Psoas muscle (tissue), 8 donors: ENCODE measurements around the gene GABRB1. TPM values are rescaled to one million over a fixed set of nuclear protein-coding genes. Genes with fewer than 3 reads are reported as not detected.

Experiments used
- ATAC-seq, 4 donors: fragments of 200-7000 bp; cut with Tn5 transposase; one replicate each; pipeline ENCODE4 v1.9.1; 2020; ENCODE audit warnings: moderate library complexity in 3 of 4, mild to moderate bottlenecking in 2 of 4
- DNase-seq, 2 donors: peaks; one replicate each; pipeline ENCODE4 v3.0.0-alpha.2; 2020
- H3K27ac ChIP-seq: fragments of 200-600 bp; one replicate; pipeline ENCODE4 v1.8.0; 2022
- H3K27me3 ChIP-seq, 3 donors: fragments of 200-600 bp in 1 of 3; one replicate each; pipeline versions ENCODE4 v1.6.1 to v1.8.0; 2013 to 2022; ENCODE audit warnings: low read length in 2 of 3, mild to moderate bottlenecking in 2 of 3, moderate library complexity in 1 of 3; ENCODE audit not compliant: insufficient read depth in 3 of 3
- H3K36me3 ChIP-seq, 2 donors: fragments of 200-600 bp in 1 of 2; one replicate each; pipeline versions ENCODE4 v1.6.1 to v1.8.0; 2013 to 2022; ENCODE audit warnings: low read depth in 1 of 2, mild to moderate bottlenecking in 1 of 2, moderate library complexity in 1 of 2; ENCODE audit not compliant: insufficient read depth in 1 of 2
- H3K4me1 ChIP-seq: fragments of 200-600 bp; one replicate; pipeline ENCODE4 v1.8.0; 2022
- H3K4me3 ChIP-seq: fragments of 200-600 bp; one replicate; pipeline ENCODE4 v1.8.0; 2022; ENCODE audit warnings: mild to moderate bottlenecking
- H3K9me3 ChIP-seq: fragments of 200-600 bp; one replicate; pipeline ENCODE4 v1.8.0; 2022
- WGBS, 3 donors: extraction: QIAGEN DNeasy Blood & Tissue Kit; methylation state at CpG; one replicate each; pipeline versions ENCODE4 v1.1.6 to v1.1.7; 2013; 5-methylcytosine and 5-hydroxymethylcytosine counted together
- intact Hi-C, 2 donors: fragments of 100-400 bp; cut with DNase I; formaldehyde crosslinking; loops; one replicate each; pipeline versions ENCODE4 v1.11.0 to v1.14.2; 2022
- polyA plus RNA-seq, 3 donors: library from polyadenylated mRNA; stranded (reverse); fragments of 200-250 nt; gene quantifications; one replicate each; pipeline ENCODE4 v1.2.3, GENCODE V29; 2013
- total RNA-seq, 4 donors: library from RNA; stranded (reverse); fragmentation: NEBNext Ultra II Directional in 2 of 4; extraction: Animal tissue kit (Norgen Biotek cat#: 25700) in 2 of 4; gene quantifications; one replicate each; pipeline versions ENCODE4 v1.2.1 to v1.2.4, GENCODE V29; 2021 to 2023
- TF ChIP-seq, protein P1 (sequence below): fragments of 200-600 bp; IDR thresholded peaks from one replicate; pipeline ENCODE4 v1.8.0; 2022; ENCODE audit warnings: antibody characterized with exemption
- donor health status: healthy with polysubstance abuse.
- donor health status: DM: no; HTN: no; CAD: no; lungs with moderate emphysema.
- donor health status: Bipolar disorder and iron deficiency.
- donor health status: healthy.
- donor health status: DM: yes; HTN: yes; CAD: no.
- donor health status: DM: no; HTN: no; CAD: no.
- donor health status: DM: no; HTN: no; CAD: no.
- donor health status: DM: yes; HTN: yes; CAD: no.

GABRB1 gene
- total and polyA plus RNA-seq, 7 donors, result not detected

DNA sequence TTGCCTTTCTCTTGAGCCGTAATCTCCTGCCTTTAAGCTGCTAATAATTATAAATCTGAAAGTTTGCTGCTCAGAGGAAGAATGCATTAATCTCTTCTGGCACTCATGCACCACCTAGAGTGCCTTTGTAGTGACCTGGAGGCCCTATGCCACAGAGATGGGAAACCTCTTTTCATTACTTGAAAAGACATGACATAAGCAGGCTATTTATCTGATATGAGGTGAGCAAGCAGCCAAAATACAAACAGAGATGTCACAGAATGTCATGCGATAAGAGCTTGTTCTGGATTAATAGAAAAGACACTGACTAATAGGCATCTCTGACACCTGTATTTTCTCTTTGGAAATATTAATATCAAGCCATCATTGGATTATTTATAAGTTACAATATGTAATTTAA, 42.3 kb downstream of the GABRB1 start:
- intact Hi-C loops, result no loop called here
- Histone ChIP-seq H3K27ac (no peak overlapping the region), H3K4me1 (no peaks in the 10 kb centered on the region), H3K4me3 (no peak overlapping the region), H3K36me3 (no peaks in the 10 kb centered on the region), H3K27me3 (no peaks in the 10 kb centered on the region), H3K9me3 (no peaks in the 10 kb centered on the region)
- TF ChIP-seq, protein P1, sequence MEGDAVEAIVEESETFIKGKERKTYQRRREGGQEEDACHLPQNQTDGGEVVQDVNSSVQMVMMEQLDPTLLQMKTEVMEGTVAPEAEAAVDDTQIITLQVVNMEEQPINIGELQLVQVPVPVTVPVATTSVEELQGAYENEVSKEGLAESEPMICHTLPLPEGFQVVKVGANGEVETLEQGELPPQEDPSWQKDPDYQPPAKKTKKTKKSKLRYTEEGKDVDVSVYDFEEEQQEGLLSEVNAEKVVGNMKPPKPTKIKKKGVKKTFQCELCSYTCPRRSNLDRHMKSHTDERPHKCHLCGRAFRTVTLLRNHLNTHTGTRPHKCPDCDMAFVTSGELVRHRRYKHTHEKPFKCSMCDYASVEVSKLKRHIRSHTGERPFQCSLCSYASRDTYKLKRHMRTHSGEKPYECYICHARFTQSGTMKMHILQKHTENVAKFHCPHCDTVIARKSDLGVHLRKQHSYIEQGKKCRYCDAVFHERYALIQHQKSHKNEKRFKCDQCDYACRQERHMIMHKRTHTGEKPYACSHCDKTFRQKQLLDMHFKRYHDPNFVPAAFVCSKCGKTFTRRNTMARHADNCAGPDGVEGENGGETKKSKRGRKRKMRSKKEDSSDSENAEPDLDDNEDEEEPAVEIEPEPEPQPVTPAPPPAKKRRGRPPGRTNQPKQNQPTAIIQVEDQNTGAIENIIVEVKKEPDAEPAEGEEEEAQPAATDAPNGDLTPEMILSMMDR, result no peak
- no peak for ATAC-seq
- DNase-seq, result no peak
- 84 to 90% (median 86%) methylated on average over 2 of the region's 2 CpGs for WGBS, 3 donors

DNA sequence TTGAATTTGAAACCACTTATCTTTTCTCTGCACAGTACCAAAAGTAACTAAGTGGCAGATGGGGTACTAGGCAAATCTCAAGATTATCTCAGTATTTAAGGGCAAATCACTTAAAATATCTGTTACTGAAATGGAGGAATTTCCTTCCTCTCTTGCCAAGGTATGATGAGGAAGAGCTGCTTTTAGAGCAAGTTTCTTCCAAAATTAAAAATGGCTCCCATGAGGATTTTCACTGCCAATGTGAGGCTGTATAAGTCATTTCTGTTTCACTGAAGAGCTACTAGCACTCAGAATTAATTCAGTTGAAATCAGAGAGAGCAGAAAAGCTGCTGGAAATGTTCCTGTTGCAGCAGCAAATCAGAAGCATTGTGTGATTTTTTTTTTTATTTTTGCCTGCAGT, 43.4 kb downstream of the GABRB1 start:
- H3K4me3 ChIP-seq, result no peak overlapping the region
- H3K27ac ChIP-seq, result no peak overlapping the region
- no peak for ATAC-seq
- TF ChIP-seq, protein P1, result no peak
- intact Hi-C loops, result no loop called here
- no peak for DNase-seq
- no peaks in the 10 kb centered on the region for H3K4me1 ChIP-seq
- no peaks in the 10 kb centered on the region for H3K9me3 ChIP-seq
- H3K36me3 ChIP-seq, result no peaks in the 10 kb centered on the region
- H3K27me3 ChIP-seq, result no peaks in the 10 kb centered on the region

DNA sequence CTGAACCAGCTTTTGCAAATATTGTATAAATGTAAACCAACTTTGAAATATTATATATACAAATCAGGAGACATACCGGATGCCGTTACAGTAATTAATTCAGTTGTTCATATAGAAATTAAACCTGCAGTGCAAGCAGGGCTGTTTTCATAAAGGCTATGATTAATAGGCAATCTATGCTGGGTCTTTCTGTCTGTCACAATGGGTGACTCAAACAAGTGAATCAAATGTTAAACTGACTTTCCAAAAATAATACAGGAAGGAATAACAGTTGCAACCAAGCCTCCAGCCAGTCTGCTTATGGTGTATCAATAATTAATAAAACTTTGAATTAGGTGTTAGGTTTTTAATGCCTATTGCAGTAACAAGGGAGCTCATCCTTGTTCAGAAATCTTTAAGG, 43.9 kb downstream of the GABRB1 start:
- intact Hi-C loops, result no loop called here
- Histone ChIP-seq H3K36me3 (no peaks in the 10 kb centered on the region), H3K9me3 (no peaks in the 10 kb centered on the region), H3K4me1 (no peaks in the 10 kb centered on the region), H3K4me3 (no peak overlapping the region), H3K27ac (no peak overlapping the region), H3K27me3 (no peaks in the 10 kb centered on the region)
- 93 to 94% (median 94%) methylated on average over 2 of the region's 2 CpGs for WGBS, 3 donors
- no peak for DNase-seq
- TF ChIP-seq, protein P1, result no peak
- ATAC-seq, result no peak

DNA sequence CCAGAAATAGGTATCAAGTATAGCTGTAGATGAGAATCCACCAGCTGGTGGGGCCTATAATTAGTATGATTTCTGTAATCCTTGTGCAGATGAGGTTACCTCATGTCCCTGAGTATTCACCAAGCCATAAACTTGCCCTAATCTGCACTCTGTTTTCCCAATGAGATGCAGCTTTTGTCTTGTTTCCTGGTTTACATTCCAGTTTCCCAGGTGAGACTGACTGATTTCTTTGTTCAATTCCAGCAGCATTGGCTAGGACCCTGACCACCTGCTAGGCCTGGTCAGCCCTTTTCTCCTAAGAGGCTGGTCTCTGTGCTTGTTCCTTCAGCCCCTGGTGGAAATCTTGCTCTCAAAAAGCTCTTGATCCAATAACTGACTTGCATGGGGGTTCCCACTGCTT, 44.6 kb downstream of the GABRB1 start:
- DNase-seq (no peak), ATAC-seq (no peak)
- Histone ChIP-seq H3K27ac (no peak overlapping the region), H3K4me3 (no peak overlapping the region), H3K9me3 (no peaks in the 10 kb centered on the region), H3K36me3 (no peaks in the 10 kb centered on the region), H3K27me3 (no peaks in the 10 kb centered on the region), H3K4me1 (no peaks in the 10 kb centered on the region)
- intact Hi-C loops, result no loop called here
- TF ChIP-seq, protein P1, result no peak

DNA sequence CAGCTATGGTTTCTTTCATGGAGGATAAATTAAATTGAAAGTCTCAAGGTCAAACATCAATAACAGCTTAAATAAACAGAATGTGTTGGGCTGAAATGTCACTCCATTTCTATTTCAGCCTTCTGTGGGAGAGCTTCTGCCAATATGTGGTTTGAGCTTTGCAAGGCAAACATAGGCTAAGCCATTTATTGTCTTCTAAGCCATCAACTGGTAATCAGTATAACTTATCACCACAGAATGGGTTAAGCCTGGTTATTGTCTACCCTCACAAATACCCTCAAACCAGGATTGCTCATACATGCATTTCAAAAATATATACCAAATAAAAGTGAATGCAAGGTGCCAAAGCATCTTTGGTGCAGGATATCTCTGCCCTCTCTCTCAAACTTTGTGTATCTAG, 52.7 kb downstream of the GABRB1 start:
- ATAC-seq (no peak), DNase-seq (no peak)
- intact Hi-C loops, result no loop called here

More for the DNA sequence above, 52.7 kb downstream of the GABRB1 start:
- Histone ChIP-seq H3K4me1 (no peaks in the 10 kb centered on the region), H3K36me3 (no peaks in the 10 kb centered on the region), H3K27me3 (no peaks in the 10 kb centered on the region), H3K9me3 (no peaks in the 10 kb centered on the region), H3K27ac (no peak overlapping the region), H3K4me3 (no peak overlapping the region)
- TF ChIP-seq, protein P1, result no peak
